ENCODE results near the gene OR52D1.

OR52D1 gene

DNA sequence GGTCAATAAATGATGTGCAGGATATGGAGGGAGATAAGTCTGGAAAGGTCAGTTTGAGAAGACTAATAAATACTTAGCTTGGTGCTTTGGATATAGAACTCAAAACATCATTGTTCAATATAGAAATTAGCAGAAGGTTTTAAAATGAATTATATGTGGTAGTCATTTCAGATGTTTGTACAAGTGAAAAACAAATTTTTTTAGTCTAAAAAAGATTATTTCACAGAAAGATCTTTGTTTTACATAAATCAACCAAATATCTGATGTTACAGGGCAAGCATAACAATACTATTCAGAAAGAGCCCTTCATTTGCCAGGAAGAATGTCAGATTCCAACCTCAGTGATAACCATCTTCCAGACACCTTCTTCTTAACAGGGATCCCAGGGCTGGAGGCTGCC lies at the start of gene OR52D1:
Gene OR52D1 (plus strand): TSS at position 301 of the 400 bp plus-strand sequence. CDS start 22 bp downstream, at position 323.
- no peak for DNase-seq

DNA sequence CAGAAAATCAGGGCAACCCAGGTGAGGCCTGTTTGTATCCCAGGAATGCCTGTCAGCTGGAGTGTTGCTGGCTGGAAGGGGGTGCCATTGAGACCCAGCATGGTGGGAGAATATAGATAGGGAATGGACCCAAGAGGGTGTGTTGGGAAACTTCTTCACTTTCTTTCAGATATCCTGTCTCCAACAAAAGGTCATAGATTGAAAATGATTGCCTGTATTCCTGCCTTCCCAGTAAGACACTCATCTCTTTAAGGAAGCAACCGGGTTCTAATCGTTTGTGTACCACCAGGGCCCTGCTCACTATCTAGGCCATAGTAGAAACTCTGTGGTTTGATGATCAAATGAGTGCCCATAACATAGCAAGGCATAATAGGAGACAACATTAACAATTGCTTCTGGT lies 47.1 kb upstream of the OR52D1 start, which contains the start of gene OR51I1:
Gene OR51I1 (minus strand): TSS at position 101 of the 400 bp plus-strand sequence. CDS start 0 bp downstream, at position 101.
- no peak for DNase-seq

DNA sequence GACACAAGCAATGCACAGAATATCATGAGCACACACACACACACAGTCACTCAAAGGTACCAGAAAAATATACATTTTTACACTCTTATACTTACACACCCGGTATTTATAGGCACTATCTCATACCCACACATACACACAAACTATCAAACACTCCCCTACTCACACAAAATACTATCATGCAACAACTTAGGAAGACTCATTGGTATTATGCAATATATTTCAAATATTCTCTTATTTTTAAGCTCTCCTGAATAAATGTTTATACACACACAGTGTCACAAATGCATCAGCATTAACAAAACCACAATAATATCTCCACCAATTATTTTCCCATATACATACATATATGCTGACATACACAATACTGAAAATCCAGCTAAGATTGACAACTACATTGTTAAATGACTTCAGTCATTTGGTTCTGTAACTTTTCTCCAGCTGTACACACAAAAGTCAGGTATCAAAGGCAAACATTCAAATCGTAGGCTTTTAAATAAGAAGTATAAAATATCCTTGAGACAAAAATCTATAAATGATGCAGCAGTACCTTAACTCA lies 44.6 kb upstream of the OR52D1 start:
- no peak for DNase-seq

DNA sequence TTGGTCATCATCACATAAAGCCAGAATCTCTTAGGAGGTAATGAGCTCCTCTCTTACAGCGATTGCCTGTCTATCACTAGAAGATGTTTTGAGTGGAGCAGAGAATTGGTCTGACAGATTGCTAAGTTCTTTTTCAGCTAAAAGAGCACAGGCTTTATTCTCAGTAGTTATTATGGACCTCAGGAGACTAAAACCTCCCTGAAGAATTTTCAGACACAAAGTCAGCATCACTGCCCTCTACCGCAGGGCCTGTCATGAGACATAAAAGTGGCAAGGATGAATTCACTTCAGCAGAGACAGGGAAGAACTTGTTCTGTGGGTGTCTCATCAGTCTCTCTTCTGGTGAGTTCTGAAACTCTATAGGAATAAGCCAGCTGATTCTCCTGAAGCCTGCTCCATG lies 39.5 kb upstream of the OR52D1 start, which contains the start of gene OR51I2:
Gene OR51I2 (plus strand): TSS at position 301 of the 400 bp plus-strand sequence. CDS start 4,166 bp downstream, outside the sequence.
- DNase-seq = no peak

DNA sequence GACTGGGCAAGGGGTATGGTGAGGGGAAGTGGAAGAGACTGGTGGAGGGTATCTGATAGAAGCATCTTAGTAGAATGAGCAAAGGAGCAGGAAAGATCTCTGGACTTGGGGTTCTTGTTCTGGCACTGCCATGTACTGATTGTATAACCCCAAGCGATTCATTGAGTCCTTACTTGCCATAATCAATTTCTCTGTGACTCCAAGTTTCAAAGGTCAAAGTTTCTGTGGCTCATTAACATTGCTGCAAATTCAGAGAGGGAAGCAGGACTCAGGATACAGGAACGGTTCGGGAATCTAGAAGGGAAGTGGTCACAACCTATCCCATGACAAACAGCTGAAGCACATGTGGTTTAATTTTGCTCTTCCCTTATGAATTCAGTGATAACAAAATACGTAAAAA lies 39.1 kb upstream of the OR52D1 start:
- no peak for DNase-seq

DNA sequence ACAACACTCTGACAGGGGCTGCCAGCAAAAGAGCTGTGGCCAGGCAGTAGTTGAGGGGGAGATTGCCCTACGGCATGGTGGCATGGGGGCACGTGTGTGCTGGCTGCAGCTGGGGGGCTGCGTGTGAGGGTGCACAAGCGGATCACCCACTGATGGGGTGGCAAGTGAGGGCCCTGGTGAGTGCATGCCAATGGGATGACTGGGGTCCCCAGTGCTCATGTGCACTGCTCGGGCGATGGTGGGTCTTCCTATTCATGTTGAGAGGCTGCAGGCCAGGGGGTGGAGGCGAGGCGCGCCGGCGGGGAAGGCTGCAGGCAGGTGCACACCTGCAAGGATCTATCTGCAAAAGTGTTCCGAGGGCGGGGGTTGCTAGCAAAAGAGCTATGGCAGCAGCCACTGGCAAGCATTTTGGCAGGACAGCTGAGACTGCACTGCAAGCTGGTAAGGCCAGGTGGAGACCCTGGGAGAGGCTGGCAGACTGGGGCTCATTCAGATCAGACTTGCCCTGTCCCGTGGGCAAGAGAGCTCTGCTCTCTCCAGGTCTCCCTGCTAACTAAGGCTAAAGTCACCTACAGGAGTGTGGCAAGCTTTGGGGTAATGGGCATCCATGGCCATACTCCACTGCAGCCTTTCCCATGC lies 27.4 kb upstream of the OR52D1 start:
- DNase-seq = no peak

DNA sequence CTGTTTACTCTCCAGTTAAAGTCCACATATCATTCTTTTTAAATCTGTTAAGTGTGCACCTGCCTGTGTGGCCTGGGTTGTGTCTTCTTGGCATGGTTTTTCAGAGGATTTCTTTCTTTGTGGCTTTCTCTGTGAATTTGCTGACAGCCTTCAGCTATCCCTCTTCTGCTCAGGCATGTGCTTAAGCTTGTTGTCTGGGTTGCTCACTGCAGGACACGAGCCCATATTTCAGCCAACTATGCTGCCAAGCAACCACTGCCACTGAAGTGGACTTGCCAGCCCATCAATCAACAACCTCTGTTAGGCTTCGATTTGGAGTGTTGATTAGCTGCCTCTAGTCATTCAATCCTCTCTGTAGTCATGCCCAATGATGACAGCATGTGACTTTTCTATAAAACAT lies 21.0 kb upstream of the OR52D1 start:
- DNase-seq = no peak

DNA sequence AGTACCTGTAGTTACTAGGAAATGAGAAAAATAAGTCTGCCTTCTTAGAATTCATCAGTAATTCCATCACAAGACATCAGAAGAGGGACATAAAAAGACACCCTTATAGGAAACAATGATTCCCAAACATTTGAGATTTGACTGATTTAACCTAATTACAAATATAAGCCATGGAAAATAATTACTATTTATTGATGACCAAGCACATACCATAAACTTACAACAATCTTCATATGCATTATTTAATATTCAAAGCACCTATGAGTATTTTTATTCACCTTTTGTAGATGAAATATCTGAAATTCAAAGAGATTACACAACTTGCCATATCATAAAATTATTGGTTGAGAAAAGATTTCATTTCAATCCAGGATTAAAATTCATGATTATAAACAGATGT lies 14.6 kb upstream of the OR52D1 start:
- no peak for DNase-seq

DNA sequence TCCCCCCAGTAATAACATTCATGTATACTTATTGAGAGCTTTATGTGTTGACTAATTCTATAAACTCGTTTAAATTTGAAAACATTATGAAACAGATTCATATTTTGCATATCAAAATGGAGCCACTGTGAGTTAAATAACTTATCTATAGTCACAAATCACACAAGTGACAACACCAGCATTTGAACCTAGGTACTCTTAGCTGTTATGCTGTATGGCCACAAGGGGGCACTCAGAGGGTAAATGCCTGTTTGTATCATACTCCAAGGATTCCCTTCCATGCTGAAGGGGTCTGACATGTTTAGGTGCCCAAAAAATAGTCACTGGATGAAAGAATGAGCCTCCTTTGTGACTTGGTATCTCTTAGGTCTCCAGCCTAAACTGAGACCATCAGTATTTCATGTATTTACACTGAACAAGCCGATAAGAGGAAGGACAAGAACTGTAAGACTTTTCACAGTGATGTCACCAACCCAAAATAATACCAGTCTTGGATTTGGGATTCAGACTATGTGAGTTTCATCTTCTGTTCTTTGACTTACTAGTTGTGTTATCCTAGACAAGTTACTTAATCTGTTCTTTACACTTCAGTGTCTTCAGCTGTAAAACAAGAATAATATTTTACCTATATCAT lies 12.2 kb upstream of the OR52D1 start:
- no peak for DNase-seq

DNA sequence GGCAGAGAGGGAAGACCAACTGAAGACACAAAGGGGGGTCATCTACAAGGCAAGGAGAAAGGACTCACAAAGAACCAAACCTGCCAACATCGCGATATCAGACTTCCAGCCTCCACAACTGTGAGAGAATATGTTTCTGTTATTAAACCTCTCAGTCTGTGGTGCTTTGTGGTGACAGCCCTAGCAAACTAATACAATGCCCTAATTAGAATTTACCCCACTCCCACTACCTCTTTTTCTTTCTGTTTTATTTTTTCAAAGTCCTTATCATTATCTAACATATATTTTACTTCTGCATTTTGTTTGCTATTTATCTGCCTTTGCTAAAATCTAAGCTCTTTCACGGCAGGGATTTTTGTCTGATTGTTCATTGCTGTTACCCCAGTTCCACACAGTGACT lies 2.5 kb upstream of the OR52D1 start:
- DNase-seq = no peak

DNA sequence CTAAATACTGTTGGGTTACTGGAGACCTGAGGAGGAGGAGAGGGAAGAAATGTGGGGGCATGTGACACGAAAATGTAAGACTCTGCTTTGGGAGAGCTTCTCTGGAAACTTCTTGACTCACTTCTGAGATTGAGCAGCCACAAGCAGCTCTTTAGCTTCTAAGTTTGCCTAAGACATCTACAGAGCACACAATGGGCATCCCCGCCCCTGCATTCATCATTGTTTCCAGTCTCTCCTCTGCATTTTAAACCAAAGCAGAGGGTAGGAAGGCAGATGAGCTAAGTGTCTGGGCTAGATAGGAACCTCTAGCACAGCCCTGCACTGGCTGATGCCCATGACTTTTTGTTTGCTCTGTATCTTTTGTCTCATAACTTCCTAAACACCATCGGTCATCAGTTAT lies 2.1 kb upstream of the OR52D1 start:
- DNase-seq = no peak

DNA sequence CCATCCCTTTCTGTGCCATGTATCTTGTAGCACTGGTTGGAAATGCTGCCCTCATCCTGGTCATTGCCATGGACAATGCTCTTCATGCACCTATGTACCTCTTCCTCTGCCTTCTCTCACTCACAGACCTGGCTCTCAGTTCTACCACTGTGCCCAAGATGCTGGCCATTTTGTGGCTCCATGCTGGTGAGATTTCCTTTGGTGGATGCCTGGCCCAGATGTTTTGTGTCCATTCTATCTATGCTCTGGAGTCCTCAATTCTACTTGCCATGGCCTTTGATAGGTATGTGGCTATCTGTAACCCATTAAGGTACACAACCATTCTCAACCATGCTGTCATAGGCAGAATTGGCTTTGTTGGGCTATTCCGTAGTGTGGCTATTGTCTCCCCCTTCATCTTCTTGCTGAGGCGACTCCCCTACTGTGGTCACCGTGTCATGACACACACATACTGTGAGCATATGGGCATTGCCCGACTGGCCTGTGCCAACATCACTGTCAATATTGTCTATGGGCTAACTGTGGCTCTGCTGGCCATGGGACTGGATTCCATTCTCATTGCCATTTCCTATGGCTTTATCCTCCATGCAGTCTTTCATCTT lies 414 bp downstream of the OR52D1 start:
- no peak for DNase-seq

DNA sequence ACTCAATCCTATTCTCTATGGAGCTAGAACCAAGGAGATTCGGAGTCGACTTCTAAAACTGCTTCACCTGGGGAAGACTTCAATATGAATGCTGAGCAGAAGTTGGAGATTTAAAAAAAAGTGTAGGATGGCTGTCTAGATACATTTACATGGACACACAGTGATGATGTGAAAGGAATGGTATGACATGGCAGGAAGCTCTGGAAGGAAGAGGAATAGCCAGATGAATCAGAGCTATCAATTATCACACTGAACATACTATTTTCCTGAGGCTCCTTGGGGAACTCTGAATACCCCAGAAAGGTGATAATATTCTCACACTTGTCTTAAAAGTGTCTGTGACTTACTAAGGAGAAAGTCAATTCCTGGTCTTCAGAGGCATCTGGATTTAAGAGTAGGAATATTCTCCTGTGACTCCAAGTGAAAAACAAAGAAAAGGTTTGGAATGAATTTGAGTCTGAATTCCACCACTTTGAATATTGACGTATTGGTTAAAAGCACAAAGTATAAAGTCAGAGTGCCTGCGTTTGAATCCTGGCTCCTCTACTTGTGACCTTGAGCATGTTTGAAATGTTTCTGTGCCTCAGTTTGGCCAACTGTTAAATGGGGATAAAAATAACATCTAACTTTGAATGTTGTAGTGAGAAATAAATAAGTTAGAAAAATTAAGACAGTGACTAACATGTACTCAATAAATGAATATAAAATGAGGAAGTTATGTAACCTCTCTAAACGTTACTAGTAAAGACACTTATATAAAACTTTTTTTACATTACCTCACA lies 1.3 kb downstream of the OR52D1 start:
- DNase-seq = no peak

DNA sequence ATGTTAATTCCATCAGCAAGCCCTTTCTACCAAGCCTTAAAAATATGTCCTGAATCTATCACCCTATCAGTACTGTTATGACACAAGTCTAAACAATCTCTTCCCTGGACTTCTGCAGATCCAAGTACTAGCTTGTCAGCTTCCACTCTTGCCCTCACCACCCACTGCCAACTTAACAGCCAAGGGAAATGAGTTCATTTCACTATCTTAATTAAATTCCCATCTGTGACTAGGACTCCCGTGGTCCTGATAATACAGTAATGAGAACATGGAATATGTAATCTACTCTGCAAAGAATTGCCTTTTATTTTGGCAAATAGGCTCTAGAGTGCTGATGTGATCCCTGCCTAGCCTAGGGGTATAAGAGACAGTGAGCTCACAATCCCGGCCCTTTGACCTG lies 11.2 kb downstream of the OR52D1 start:
- no peak for DNase-seq

DNA sequence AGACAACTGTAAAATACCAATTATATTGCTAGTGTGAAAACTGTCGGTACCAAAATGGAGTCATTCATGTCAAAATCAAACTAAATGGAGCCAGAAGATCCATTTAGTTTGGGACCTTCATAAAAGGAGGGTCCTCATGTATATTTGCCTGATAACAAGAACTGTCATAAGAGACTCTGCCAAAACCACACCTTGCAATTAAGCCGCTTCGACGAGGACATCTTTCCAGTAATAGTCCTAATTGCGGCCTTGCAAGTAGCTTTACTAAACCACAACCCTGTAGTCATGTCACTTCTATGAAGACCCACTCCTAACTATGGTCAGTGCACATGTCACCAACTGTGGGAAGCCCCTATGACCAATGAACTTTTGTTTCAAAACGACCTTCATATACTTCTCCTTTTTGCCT lies 11.9 kb downstream of the OR52D1 start:
- no peak for DNase-seq

DNA sequence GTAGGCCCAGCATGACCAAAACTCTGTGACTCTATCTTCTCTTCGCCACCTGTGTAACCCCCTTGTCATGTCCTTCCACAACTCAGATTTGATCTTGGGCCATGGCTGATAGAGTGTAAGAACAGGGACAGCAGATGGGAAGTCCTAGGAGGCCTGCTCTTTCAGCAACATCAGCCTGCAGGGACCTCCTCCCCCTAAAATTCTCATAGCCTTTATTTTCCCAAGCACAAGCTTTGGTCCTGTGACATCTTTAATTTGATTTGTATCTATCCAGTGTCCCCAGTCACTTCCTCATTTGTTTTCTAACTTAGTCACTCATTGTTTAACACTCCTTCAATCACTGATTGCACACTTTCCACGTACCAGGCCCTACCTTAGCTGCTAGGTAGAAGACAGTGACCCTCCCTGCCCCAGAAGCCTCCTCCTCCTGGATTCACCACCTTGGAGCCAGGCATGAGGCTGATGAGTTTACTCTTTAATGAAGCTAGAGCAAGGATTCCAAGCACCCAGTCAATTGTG lies 16.0 kb downstream of the OR52D1 start:
- no peak for DNase-seq

DNA sequence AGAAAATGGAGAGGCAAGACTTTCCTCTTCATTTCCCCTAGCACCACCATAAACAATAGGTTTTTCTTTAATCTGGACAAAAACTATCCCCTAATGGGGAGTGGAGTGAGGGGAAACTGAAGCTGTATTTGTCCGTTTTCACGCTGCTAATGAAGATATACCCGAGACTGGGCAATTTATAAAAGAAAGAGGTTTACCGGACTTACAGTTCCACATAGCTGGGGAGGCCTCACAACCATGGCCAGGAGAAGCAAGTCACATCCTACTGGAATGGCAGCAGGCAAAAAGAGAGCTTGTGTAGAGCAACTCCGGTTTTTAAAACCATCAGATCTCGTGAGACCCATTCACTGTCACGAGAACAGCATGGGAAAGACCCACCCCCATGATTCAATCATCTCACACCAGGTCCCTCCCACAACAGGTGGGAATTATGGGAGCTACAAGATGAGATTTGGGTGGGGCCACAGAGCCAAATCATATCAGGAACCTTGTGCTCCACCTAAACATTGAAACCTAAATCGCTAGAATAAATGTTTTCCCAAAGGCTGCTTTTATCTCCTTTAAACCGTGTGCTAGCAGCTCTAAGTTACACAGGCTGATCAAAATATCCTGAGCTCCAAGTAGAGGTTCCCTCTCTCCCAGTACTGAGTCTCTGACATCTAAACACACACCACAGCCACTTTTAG lies 17.0 kb downstream of the OR52D1 start:
- no peak for DNase-seq

DNA sequence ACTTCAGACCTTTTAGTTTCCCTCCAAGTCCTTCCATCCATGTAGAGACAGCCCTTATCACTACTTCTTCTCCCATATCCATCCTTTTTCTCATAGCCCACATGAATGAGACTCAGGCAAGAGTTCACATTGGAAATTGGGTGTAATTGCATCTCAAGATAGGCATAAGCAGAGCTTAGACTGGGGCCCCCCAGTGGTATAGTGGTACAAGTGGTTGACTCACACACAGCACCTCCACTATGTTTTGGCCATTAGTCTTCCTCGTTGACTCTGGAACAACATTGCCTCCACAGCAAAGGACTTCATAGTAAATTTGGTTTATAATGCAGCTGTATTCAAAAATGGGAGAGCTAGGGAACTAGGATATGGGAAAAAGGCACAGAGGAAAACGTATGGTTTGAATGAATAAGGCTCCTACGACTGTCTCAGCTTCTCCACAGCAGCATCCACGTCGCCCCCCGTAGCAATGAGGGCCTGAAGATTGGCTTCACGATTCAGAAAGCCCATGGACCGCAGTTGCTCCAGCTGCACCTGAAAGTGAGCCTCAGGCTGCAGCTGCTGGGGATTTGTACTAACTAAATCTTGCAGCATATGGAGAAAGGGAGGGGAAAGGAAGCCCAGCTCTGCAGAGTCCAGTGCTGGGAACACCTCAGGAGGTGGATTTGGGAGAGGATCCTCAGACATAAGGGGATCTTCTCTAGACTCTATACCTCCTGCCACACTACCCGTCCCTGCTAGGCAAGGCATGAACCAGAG lies 18.9 kb downstream of the OR52D1 start:
- no peak for DNase-seq

DNA sequence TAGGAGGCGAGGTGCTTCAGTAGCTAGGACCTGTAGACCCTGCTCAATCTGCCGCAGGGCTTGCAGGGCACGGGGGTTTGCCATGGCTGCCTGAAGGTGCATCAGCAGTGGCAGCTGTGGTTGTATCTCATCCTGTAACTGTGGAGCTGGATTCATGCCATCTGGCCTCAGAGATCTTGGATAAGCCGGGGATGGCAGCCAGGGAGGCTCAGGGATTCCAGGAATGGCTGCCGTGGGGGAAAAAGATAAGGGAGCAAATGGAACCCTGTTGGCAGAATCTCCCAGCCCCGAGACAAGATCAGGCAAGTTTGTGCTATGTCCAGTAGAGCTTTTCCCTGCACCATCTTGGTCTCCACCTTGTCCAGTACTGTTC lies 19.4 kb downstream of the OR52D1 start:
- DNase-seq = no peak

DNA sequence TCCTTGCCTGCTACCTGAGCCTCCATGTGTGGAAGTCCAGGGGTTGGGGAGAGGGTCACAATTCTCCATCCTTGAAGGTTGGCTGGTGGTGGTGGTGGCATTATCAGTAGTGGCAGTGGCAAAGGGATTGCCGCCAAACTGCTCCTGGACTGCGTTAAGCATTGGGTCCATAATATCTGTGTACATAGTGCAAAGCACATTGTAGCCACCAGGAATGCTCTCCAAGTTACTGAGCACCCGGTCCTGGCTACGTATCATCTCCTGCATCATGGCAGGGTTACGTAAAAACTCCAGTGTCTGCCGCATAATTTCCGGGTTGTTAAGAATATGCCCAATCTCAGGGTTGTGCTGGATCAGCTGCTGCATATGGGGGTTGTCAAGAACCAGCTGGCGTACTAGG lies 20.1 kb downstream of the OR52D1 start:
- DNase-seq = no peak

DNA sequence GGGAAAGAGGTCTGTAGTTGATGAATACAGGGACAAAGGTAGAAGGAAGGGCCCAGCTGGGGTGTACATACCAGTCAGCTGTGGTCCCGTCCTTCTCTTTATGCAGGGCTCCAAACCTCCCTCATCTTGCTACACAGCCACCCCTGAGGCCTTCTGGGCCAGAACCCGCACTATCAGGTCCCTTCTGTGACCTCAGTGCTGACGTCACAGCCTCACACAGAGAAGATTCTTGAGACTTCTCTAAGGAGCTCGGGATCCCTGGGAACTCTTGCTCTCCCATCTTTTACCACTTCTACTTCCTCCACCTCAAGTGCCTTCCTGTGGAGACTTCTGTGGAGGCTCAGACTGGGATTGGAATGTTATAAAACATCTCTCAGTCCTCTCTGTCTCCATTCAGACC lies 21.3 kb downstream of the OR52D1 start, which contains the start of gene UBQLN3:
Gene UBQLN3 (minus strand): TSS at position 155 of the 400 bp plus-strand sequence. CDS start 399 bp downstream, outside the sequence.
- no peak for DNase-seq
